Epithelial cell of esophagus (primary cell): ENCODE measurements around the gene IMPA2.
A peak's percentile ranks its signal among the peaks of the same experiment; 100 is the strongest.

Source experiments
- DNase-seq: peaks from one replicate; pipeline ENCODE4 v3.0.0; 2010; ENCODE audit warnings: low read depth
- H3K4me3 ChIP-seq: 2 replicates; pipeline ENCODE4 v1.5.1; 2011; ENCODE audit warnings: mild to moderate bottlenecking, low read length, control low read depth
- CTCF ChIP-seq: IDR thresholded peaks from 2 replicates; pipeline ENCODE4 v1.5.1; 2011; ENCODE audit warnings: low read depth, mild to moderate bottlenecking, low read length, control low read depth, inconsistent platforms; ENCODE audit not compliant: insufficient read depth; ENCODE audit errors: missing control alignments

Gene IMPA2

GRCh38 chr18:11995445-11996189 is 14.3 kb downstream of the IMPA2 start:
- peak; percentile 71 for DNase-seq
- no peak overlapping the region for H3K4me3 ChIP-seq
- peak; percentile 80 for TF ChIP-seq CTCF

GRCh38 chr18:11996190-11996754 is 15.0 kb downstream of the IMPA2 start:
- no peak overlapping the region for H3K4me3 ChIP-seq
- no peak for TF ChIP-seq CTCF
- no peak for DNase-seq

- no peak for TF ChIP-seq CTCF
- H3K4me3 ChIP-seq, result no peak overlapping the region
- DNase-seq, result no peak
Measured at GRCh38 chr18:11996907-11997306, 15.6 kb downstream of the IMPA2 start.

- no peak overlapping the region for H3K4me3 ChIP-seq
- no peak for TF ChIP-seq CTCF
- no peak for DNase-seq
Measured at GRCh38 chr18:11997466-11997865, 16.2 kb downstream of the IMPA2 start.

GRCh38 chr18:11998193-11998592 is 16.9 kb downstream of the IMPA2 start:
- DNase-seq, result no peak
- no peak for TF ChIP-seq CTCF
- H3K4me3 ChIP-seq, result no peak overlapping the region

GRCh38 chr18:11999429-11999828 is 18.1 kb downstream of the IMPA2 start:
- no peak for DNase-seq
- no peak for TF ChIP-seq CTCF
- no peak overlapping the region for H3K4me3 ChIP-seq

GRCh38 chr18:12000072-12000659 is 18.9 kb downstream of the IMPA2 start:
- no peak overlapping the region for H3K4me3 ChIP-seq
- no peak for TF ChIP-seq CTCF
- no peak for DNase-seq
